ENCODE measurements around the gene MIF. TPM values are rescaled to one million over a fixed set of nuclear protein-coding genes. Genes with fewer than 3 reads are reported as not detected.

Gene MIF
- polyA plus RNA-seq, 2 of the 4 experiments (the other 2 are of a cell fraction): 197 to 776 TPM

DNA sequence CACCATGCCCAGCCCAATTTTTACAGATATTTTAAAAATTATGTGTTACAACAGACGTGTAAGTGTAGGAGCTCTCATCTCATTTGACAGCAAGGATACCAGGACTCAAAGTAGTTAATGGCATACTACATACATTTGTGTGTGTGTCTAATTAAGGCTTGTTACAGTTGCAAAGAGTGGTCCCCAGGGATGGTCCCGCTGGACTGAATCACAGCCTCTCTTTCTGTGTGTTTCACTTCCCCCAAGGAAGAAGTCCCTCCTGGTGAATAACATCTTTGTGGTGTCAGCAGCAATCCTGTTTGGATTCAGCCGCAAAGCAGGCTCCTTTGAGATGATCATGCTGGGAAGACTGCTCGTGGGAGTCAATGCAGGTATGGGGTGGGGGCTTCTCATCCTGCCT, 19.3 kb upstream of the MIF start:
- CTCF ChIA-PET: no interaction called here
- DNase-seq (ENCODE audit: low read depth in 1 of 2, low spot score in 1 of 2): no peak
- no peak for FAIRE-seq
- 72% methylated on average over 4 of the region's 4 CpGs for WGBS (ENCODE audit: missing lambda C conversion rate)
- Histone ChIP-seq H3K27ac (no peak overlapping the region), H3K4me3 (no peak overlapping the region), H3K9me3 (no peaks in the 10 kb centered on the region), H3K4me2 (no peak overlapping the region), H3K4me1 (no peaks in the 10 kb centered on the region)
- ATAC-seq: no peak
- TF ChIP-seq FOXS1 (CRISPR knock-in tag; IDR thresholded peaks at IDR 0.05): no peak
- TF ChIP-seq EHMT2 (IDR thresholded peaks at IDR 0.05; ENCODE audit: low read depth): no peak
- TF ChIP-seq, protein P1, sequence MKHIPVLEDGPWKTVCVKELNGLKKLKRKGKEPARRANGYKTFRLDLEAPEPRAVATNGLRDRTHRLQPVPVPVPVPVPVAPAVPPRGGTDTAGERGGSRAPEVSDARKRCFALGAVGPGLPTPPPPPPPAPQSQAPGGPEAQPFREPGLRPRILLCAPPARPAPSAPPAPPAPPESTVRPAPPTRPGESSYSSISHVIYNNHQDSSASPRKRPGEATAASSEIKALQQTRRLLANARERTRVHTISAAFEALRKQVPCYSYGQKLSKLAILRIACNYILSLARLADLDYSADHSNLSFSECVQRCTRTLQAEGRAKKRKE (CRISPR knock-in tag; IDR thresholded peaks at IDR 0.05; ENCODE audit: low read depth): no peak
- no peak for TF ChIP-seq SREBF2 (IDR thresholded peaks at IDR 0.05)
- no peak for TF ChIP-seq CEBPB (IDR thresholded peaks at IDR 0.05)
- TF ChIP-seq, protein P2, sequence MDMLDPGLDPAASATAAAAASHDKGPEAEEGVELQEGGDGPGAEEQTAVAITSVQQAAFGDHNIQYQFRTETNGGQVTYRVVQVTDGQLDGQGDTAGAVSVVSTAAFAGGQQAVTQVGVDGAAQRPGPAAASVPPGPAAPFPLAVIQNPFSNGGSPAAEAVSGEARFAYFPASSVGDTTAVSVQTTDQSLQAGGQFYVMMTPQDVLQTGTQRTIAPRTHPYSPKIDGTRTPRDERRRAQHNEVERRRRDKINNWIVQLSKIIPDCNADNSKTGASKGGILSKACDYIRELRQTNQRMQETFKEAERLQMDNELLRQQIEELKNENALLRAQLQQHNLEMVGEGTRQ (IDR thresholded peaks at IDR 0.05): no peak
- no peak for TF ChIP-seq POLR2A (IDR thresholded peaks at IDR 0.05; ENCODE audit: low read length)
- POLR2A ChIA-PET: no interaction called here

DNA sequence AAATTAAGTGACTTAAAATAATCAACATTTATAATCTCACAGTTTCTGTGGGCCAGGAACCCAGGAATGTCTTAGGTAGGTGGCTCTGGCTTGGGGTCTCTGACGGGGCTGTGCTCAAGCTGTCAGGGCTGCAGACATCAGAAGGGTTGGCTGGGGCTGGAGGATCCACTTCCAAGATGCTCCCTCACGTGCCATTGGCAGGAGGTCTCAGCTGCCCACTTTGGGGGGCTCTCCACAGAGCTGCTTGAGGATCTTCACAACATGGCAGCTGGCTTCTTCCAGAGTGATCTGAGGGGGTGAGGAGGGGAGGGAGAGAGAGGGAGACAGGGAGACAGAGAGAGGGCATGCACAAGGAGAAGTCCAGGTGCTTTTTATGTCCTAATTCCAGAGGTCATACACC, 18.4 kb upstream of the MIF start:
- CTCF ChIA-PET: interaction anchor here (1.0 to 1.3 kb wide), 2 partner anchors 18 to 80 kb away, joined by 4 to 6 read pairs; partner anchors contain the start of gene MIF

More for the DNA sequence above, 18.4 kb upstream of the MIF start:
- no peak for DNase-seq (ENCODE audit: low read depth in 1 of 2, low spot score in 1 of 2)
- Histone ChIP-seq H3K27ac (no peak overlapping the region), H3K4me3 (no peak overlapping the region), H3K4me1 (no peaks in the 10 kb centered on the region), H3K9me3 (no peaks in the 10 kb centered on the region), H3K4me2 (no peak overlapping the region)
- POLR2A ChIA-PET: no interaction called here
- TF ChIP-seq, protein P3, sequence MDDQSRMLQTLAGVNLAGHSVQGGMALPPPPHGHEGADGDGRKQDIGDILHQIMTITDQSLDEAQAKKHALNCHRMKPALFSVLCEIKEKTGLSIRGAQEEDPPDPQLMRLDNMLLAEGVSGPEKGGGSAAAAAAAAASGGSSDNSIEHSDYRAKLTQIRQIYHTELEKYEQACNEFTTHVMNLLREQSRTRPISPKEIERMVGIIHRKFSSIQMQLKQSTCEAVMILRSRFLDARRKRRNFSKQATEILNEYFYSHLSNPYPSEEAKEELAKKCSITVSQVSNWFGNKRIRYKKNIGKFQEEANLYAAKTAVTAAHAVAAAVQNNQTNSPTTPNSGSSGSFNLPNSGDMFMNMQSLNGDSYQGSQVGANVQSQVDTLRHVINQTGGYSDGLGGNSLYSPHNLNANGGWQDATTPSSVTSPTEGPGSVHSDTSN (IDR thresholded peaks at IDR 0.05): no peak
- TF ChIP-seq NR3C1 (IDR thresholded peaks at IDR 0.05) (no peak), TFCP2L1 (CRISPR knock-in tag; IDR thresholded peaks at IDR 0.05) (no peak), JUNB (IDR thresholded peaks at IDR 0.05) (no peak), ZC3H11A (IDR thresholded peaks at IDR 0.05) (no peak), RCOR1 (IDR thresholded peaks at IDR 0.05; ENCODE audit: low read depth, low read length) (no peak), POLR2A (IDR thresholded peaks at IDR 0.05; ENCODE audit: low read length) (no peak), MYC (IDR thresholded peaks at IDR 0.05; ENCODE audit: borderline replicate concordance, low read length) (no peak), HDAC2 (IDR thresholded peaks at IDR 0.05) (no peak), SREBF2 (IDR thresholded peaks at IDR 0.05) (no peak), NFE2L2 (conservative IDR thresholded peaks at IDR 0.05; ENCODE audit: low read length) (no peak), CEBPB (IDR thresholded peaks at IDR 0.05) (no peak), MAZ (IDR thresholded peaks at IDR 0.05; ENCODE audit: borderline replicate concordance, low read depth, low read length) (no peak)
- TF ChIP-seq, protein P4, sequence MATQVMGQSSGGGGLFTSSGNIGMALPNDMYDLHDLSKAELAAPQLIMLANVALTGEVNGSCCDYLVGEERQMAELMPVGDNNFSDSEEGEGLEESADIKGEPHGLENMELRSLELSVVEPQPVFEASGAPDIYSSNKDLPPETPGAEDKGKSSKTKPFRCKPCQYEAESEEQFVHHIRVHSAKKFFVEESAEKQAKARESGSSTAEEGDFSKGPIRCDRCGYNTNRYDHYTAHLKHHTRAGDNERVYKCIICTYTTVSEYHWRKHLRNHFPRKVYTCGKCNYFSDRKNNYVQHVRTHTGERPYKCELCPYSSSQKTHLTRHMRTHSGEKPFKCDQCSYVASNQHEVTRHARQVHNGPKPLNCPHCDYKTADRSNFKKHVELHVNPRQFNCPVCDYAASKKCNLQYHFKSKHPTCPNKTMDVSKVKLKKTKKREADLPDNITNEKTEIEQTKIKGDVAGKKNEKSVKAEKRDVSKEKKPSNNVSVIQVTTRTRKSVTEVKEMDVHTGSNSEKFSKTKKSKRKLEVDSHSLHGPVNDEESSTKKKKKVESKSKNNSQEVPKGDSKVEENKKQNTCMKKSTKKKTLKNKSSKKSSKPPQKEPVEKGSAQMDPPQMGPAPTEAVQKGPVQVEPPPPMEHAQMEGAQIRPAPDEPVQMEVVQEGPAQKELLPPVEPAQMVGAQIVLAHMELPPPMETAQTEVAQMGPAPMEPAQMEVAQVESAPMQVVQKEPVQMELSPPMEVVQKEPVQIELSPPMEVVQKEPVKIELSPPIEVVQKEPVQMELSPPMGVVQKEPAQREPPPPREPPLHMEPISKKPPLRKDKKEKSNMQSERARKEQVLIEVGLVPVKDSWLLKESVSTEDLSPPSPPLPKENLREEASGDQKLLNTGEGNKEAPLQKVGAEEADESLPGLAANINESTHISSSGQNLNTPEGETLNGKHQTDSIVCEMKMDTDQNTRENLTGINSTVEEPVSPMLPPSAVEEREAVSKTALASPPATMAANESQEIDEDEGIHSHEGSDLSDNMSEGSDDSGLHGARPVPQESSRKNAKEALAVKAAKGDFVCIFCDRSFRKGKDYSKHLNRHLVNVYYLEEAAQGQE (IDR thresholded peaks at IDR 0.05): no peak
- TF ChIP-seq, protein P5, sequence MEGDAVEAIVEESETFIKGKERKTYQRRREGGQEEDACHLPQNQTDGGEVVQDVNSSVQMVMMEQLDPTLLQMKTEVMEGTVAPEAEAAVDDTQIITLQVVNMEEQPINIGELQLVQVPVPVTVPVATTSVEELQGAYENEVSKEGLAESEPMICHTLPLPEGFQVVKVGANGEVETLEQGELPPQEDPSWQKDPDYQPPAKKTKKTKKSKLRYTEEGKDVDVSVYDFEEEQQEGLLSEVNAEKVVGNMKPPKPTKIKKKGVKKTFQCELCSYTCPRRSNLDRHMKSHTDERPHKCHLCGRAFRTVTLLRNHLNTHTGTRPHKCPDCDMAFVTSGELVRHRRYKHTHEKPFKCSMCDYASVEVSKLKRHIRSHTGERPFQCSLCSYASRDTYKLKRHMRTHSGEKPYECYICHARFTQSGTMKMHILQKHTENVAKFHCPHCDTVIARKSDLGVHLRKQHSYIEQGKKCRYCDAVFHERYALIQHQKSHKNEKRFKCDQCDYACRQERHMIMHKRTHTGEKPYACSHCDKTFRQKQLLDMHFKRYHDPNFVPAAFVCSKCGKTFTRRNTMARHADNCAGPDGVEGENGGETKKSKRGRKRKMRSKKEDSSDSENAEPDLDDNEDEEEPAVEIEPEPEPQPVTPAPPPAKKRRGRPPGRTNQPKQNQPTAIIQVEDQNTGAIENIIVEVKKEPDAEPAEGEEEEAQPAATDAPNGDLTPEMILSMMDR (IDR thresholded peaks at IDR 0.05): no peak
- TF ChIP-seq, protein P2 (IDR thresholded peaks at IDR 0.05): no peak
- no peak for ATAC-seq
- FAIRE-seq: no peak
- 88% methylated on average over 1 of the region's 2 CpGs for WGBS (ENCODE audit: missing lambda C conversion rate)
